ENCODE results near the gene PFKL.
A peak's percentile ranks its signal among the peaks of the same experiment; 100 is the strongest.

The PFKL gene

GRCh38 chr21:44356160-44356559 is 56.3 kb downstream of the PFKL start:
- H3K27me3 ChIP-seq (ENCODE audit: insufficient read depth, poor library complexity, severe bottlenecking): no peaks in the 10 kb centered on the region
- no peak for DNase-seq (ENCODE audit: low read depth in 1 of 2, low spot score in 1 of 2)
- no peak for TF ChIP-seq GABPA (IDR thresholded peaks at IDR 0.05; ENCODE audit: low read depth)
- TF ChIP-seq SPI1 (IDR thresholded peaks at IDR 0.05; ENCODE audit: borderline replicate concordance, low read depth): no peak
- TF ChIP-seq REST (IDR thresholded peaks at IDR 0.05; ENCODE audit: insufficient replicate concordance, low read depth): no peak
- no peak for TF ChIP-seq CTCF (IDR thresholded peaks at IDR 0.05; ENCODE audit: insufficient read depth, low read length)
- no peak for TF ChIP-seq POLR2AphosphoS5 (IDR thresholded peaks at IDR 0.05; ENCODE audit: low read depth)
- peak overlapping the region; percentile 99 for H3K27ac ChIP-seq (replicated peaks)
- H3K4me3 ChIP-seq (replicated peaks; ENCODE audit: insufficient read depth, low read length): no peak overlapping the region

- TF ChIP-seq POLR2AphosphoS5 (IDR thresholded peaks at IDR 0.05; ENCODE audit: low read depth) (no peak), CTCF (IDR thresholded peaks at IDR 0.05; ENCODE audit: insufficient read depth, low read length) (no peak), GABPA (IDR thresholded peaks at IDR 0.05; ENCODE audit: low read depth) (no peak), REST (IDR thresholded peaks at IDR 0.05; ENCODE audit: insufficient replicate concordance, low read depth) (no peak)
- no peak overlapping the region for H3K4me3 ChIP-seq (replicated peaks; ENCODE audit: insufficient read depth, low read length)
- H3K27ac ChIP-seq (replicated peaks): peak overlapping the region; percentile 99
- H3K27me3 ChIP-seq (ENCODE audit: insufficient read depth, poor library complexity, severe bottlenecking): no peaks in the 10 kb centered on the region
- no peak for DNase-seq (ENCODE audit: low read depth in 1 of 2, low spot score in 1 of 2)
Measured at GRCh38 chr21:44356636-44357035, 56.8 kb downstream of the PFKL start.

- H3K27ac ChIP-seq (replicated peaks): peak overlapping the region; percentile 99
- no peak overlapping the region for H3K4me3 ChIP-seq (replicated peaks; ENCODE audit: insufficient read depth, low read length)
- no peaks in the 10 kb centered on the region for H3K27me3 ChIP-seq (ENCODE audit: insufficient read depth, poor library complexity, severe bottlenecking)
- no peak for DNase-seq (ENCODE audit: low read depth in 1 of 2, low spot score in 1 of 2)
- TF ChIP-seq POLR2AphosphoS5 (IDR thresholded peaks at IDR 0.05; ENCODE audit: low read depth): no peak
- no peak for TF ChIP-seq GABPA (IDR thresholded peaks at IDR 0.05; ENCODE audit: low read depth)
- TF ChIP-seq SPI1 (IDR thresholded peaks at IDR 0.05; ENCODE audit: borderline replicate concordance, low read depth): no peak
- TF ChIP-seq CTCF (IDR thresholded peaks at IDR 0.05; ENCODE audit: insufficient read depth, low read length): no peak
- no peak for TF ChIP-seq REST (IDR thresholded peaks at IDR 0.05; ENCODE audit: insufficient replicate concordance, low read depth)
Measured at GRCh38 chr21:44357064-44357837, 57.4 kb downstream of the PFKL start.

Measured in HL-60 (cell line).